PC-3 (cell line): Measurements from ENCODE around the gene TMEFF2.

Experiments
- CTCF ChIP-seq: fragments of 300-600 bp; sonication (generic); conservative IDR thresholded peaks from 2 replicates; pipeline ENCODE4 v1.5.1; 2017; ENCODE audit warnings: antibody characterized with exemption, low read depth, mild to moderate bottlenecking, low read length
- EZH2 ChIP-seq: fragments of 300-600 bp; sonication (generic); IDR thresholded peaks from one replicate; pipeline ENCODE4 v1.6.1; 2017; ENCODE audit warnings: antibody characterized with exemption, mild to moderate bottlenecking, low read length; ENCODE audit not compliant: unreplicated experiment
- EZH2phosphoT487 ChIP-seq: fragments of 300-600 bp; sonication (generic); IDR thresholded peaks from 2 replicates; pipeline ENCODE4 v1.6.1; 2018; ENCODE audit warnings: mild to moderate bottlenecking, antibody characterized with exemption, low read length, borderline replicate concordance

- TF ChIP-seq CTCF (no peak), EZH2phosphoT487 (no peak), EZH2 (no peak)
These were observed 261.2 kb downstream of the TMEFF2 start for GRCh38 chr2:191933307-191934105.
